Prostate gland (tissue), 2 donors: ENCODE results near the gene TRAPPC11. TPM values are rescaled to one million over a fixed set of nuclear protein-coding genes. Genes with fewer than 3 reads are reported as not detected.

Experiments used
- DNase-seq: peaks from one replicate; pipeline ENCODE4 v3.0.0-alpha.2; 2019; ENCODE audit warnings: low spot score
- H3K27ac ChIP-seq, 2 donors: fragments of 200-600 bp; sonication (generic); 2 replicates each; pipeline ENCODE4 v1.5.1; 2017 to 2019
- H3K27me3 ChIP-seq: fragments of 200-600 bp; sonication (generic); replicated peaks from 2 replicates; pipeline ENCODE4 v1.5.1; 2019; ENCODE audit not compliant: insufficient read depth
- H3K36me3 ChIP-seq, 2 donors: fragments of 200-600 bp; sonication (generic); 1 replicate in 1 of 2; 2 replicates in 1 of 2; pipeline versions ENCODE4 v1.5.1 to v1.8.1; 2017 to 2019
- H3K4me1 ChIP-seq: fragments of 200-600 bp; sonication (generic); replicated peaks from 2 replicates; pipeline ENCODE4 v1.5.1; 2019
- H3K4me3 ChIP-seq, 2 donors: fragments of 200-600 bp; sonication (generic); 2 replicates each; pipeline ENCODE4 v1.5.1; 2017 to 2019
- H3K9me3 ChIP-seq: fragments of 200-600 bp; sonication (generic); 2 replicates; pipeline ENCODE4 v1.5.1; 2017
- CTCF ChIP-seq, 4 experiments: fragments of 200-600 bp in 2 of 4; fragments of 450-650 bp in 2 of 4; sonication (generic) in 2 of 4; IDR thresholded peaks; 1 replicate in 3 of 4; 2 replicates in 1 of 4; pipeline ENCODE4 v1.5.1; 2016 to 2019; ENCODE audit warnings: antibody characterized with exemption in 4 of 4, mild to moderate bottlenecking in 2 of 4, moderate library complexity in 2 of 4
- POLR2A ChIP-seq: fragments of 450-650 bp; IDR thresholded peaks from one replicate; pipeline ENCODE4 v1.6.1; 2016; ENCODE audit warnings: antibody characterized with exemption, mild to moderate bottlenecking
- POLR2AphosphoS5 ChIP-seq: sonication (generic); formaldehyde crosslinking; IDR thresholded peaks from one replicate; pipeline ENCODE4 v1.6.1; 2017; ENCODE audit warnings: antibody characterized with exemption
- WGBS: methylation state at CpG from one replicate; pipeline ENCODE4 v1.1.5; 2018; 5-methylcytosine and 5-hydroxymethylcytosine counted together
- intact Hi-C: fragments of 100-400 bp; cut with DNase I; formaldehyde crosslinking; loops from one replicate; pipeline ENCODE4 v1.14.2; 2022
- small RNA-seq, 2 donors: library from RNA; depleted of rRNA; stranded (forward); fragments of <200 nt; gene quantifications; one replicate each; pipeline ENCODE3, GENCODE V24; 2016
- total RNA-seq, 2 donors: library from RNA; depleted of rRNA; stranded (reverse); fragments of >200 nt; gene quantifications; one replicate each; pipeline ENCODE4 v1.1.0, GENCODE V29; 2016

Gene TRAPPC11
- total RNA-seq, 2 donors from 2014 or later: 27.6 to 34.5 TPM

- whole genome bisulfite sequencing: 52% methylated on average over 21 of the region's 21 CpGs
- Histone ChIP-seq H3K9me3 (no peaks in the 10 kb centered on the region), H3K4me3 (no peak overlapping the region), H3K4me1 (no peaks in the 10 kb centered on the region), H3K27me3 (no peaks in the 10 kb centered on the region), H3K27ac (peak overlapping the region; percentile 52 to 68), H3K36me3 (no peaks in the 10 kb centered on the region)
- intact Hi-C loops: no loop called here
- TF ChIP-seq POLR2AphosphoS5: no peak
- no peak for TF ChIP-seq CTCF (IDR thresholded peaks at IDR 0.05)
- no peak for TF ChIP-seq POLR2A
- no peak for DNase-seq
Measured at GRCh38 chr4:183758758-183759447, 99.8 kb downstream of the TRAPPC11 start.

GRCh38 chr4:183760326-183760725, 101.2 kb downstream of the TRAPPC11 start:
- no peaks in the 10 kb centered on the region for H3K27me3 ChIP-seq
- H3K36me3 ChIP-seq: no peaks in the 10 kb centered on the region
- no peak for DNase-seq
- intact Hi-C loops: no loop called here
- no peaks in the 10 kb centered on the region for H3K9me3 ChIP-seq
- WGBS: 47% methylated on average over 1 of the region's 1 CpG
- peak; percentile 35 for TF ChIP-seq POLR2AphosphoS5
- no peak for TF ChIP-seq POLR2A
- no peak overlapping the region for H3K4me3 ChIP-seq
- peaks cover 3% of the 10 kb centered on the region for H3K4me1 ChIP-seq
- H3K27ac ChIP-seq: no peak overlapping the region

Small RNA genes within 50 kb of the gene (small RNA-seq; reads per million reads assigned to genes)
- gene RNU6-1053P: 0 reads per million in 2 donors
- 0 reads per million in 2 donors for gene RNU6-335P
- 0 reads per million in 2 donors for gene RNU6-479P

Other genes starting within 250 kb of the TRAPPC11 start
- 10 to 100 TPM; 22.5 to 27.5 TPM for gene CDKN2AIP, start 214.7 kb upstream of the TRAPPC11 start, total RNA-seq
- 10 to 100 TPM; 23.1 to 34.6 TPM for gene ING2, start 154.2 kb upstream of the TRAPPC11 start, total RNA-seq
- gene RWDD4, start 108 bp upstream of the TRAPPC11 start, total RNA-seq: 10 to 100 TPM; 24.4 to 27.6 TPM
- 10 to 100 TPM; 12.9 to 14.9 TPM for gene STOX2, start 246.0 kb downstream of the TRAPPC11 start, total RNA-seq